Tibial artery (tissue), 4 donors: ENCODE results near the gene ACSM4.
A peak's percentile ranks its signal among the peaks of the same experiment; 100 is the strongest.

ENCODE experiments used
- DNase-seq, 2 donors: peaks; one replicate each; pipeline ENCODE4 v3.0.0-alpha.2; 2019
- H3K27ac ChIP-seq, 2 donors: fragments of 200-600 bp; sonication (generic) in 1 of 2; 1 replicate in 1 of 2; 2 replicates in 1 of 2; pipeline ENCODE4 v1.5.1; 2018 to 2019; ENCODE audit warnings: mild to moderate bottlenecking in 1 of 2
- H3K27me3 ChIP-seq, 2 donors: fragments of 200-600 bp; sonication (generic) in 1 of 2; one replicate each; pipeline versions ENCODE4 v1.5.1 to v1.6.0; 2016 to 2019
- H3K36me3 ChIP-seq, 3 donors: fragments of 200-600 bp; sonication (generic) in 2 of 3; one replicate each; pipeline ENCODE4 v1.5.1; 2016 to 2019; ENCODE audit warnings: mild to moderate bottlenecking in 2 of 3
- H3K4me1 ChIP-seq, 4 donors: fragments of 200-600 bp; sonication (generic) in 2 of 4; 1 replicate in 3 of 4; 2 replicates in 1 of 4; pipeline ENCODE4 v1.5.1; 2016 to 2019
- H3K4me3 ChIP-seq, 2 donors: fragments of 200-600 bp; sonication (generic) in 1 of 2; 1 replicate in 1 of 2; 2 replicates in 1 of 2; pipeline ENCODE4 v1.5.1; 2018 to 2019; ENCODE audit warnings: mild to moderate bottlenecking in 2 of 2
- H3K9me3 ChIP-seq, 3 donors: fragments of 200-600 bp; sonication (generic) in 1 of 3; one replicate each; pipeline ENCODE4 v1.5.1; 2016 to 2019
- CTCF ChIP-seq, 2 experiments: fragments of 200-600 bp in 1 of 2; fragments of 450-650 bp in 1 of 2; IDR thresholded peaks; one replicate each; pipeline ENCODE4 v1.5.1; 2017 to 2019; ENCODE audit warnings: antibody characterized with exemption in 2 of 2, mild to moderate bottlenecking in 1 of 2, moderate library complexity in 1 of 2
- intact Hi-C: fragments of 100-400 bp; cut with DNase I; formaldehyde crosslinking; loops from one replicate; pipeline ENCODE4 v1.15.0; 2023; ENCODE audit warnings: low total_unique reads

The ACSM4 gene

GRCh38 chr12:7374423-7375144 lies 70.7 kb downstream of the ACSM4 start:
- peak in 1 of 2 donors; percentile 40 for DNase-seq
- no peaks in the 10 kb centered on the region for H3K27me3 ChIP-seq
- H3K4me3 ChIP-seq: no peak overlapping the region
- no peak for TF ChIP-seq CTCF (IDR thresholded peaks at IDR 0.05)
- H3K27ac ChIP-seq: no peak overlapping the region
- H3K9me3 ChIP-seq: no peaks in the 10 kb centered on the region
- H3K36me3 ChIP-seq: no peaks in the 10 kb centered on the region
- intact Hi-C loops: no loop called here
- peaks cover 0 to 1% (median 0%) of the 10 kb centered on the region in 4 donors for H3K4me1 ChIP-seq

- Histone ChIP-seq H3K36me3 (no peaks in the 10 kb centered on the region), H3K4me1 (no peaks in the 10 kb centered on the region), H3K4me3 (no peak overlapping the region), H3K27me3 (no peaks in the 10 kb centered on the region), H3K27ac (no peak overlapping the region), H3K9me3 (no peaks in the 10 kb centered on the region)
- DNase-seq: no peak
- TF ChIP-seq CTCF (IDR thresholded peaks at IDR 0.05): no peak
- intact Hi-C loops: no loop called here
Measured at GRCh38 chr12:7375145-7375543, 71.3 kb downstream of the ACSM4 start.

- no peak for TF ChIP-seq CTCF (IDR thresholded peaks at IDR 0.05)
- no peak overlapping the region for H3K4me3 ChIP-seq
- no peaks in the 10 kb centered on the region for H3K36me3 ChIP-seq
- no peaks in the 10 kb centered on the region for H3K4me1 ChIP-seq
- intact Hi-C loops: no loop called here
- no peaks in the 10 kb centered on the region for H3K27me3 ChIP-seq
- no peak overlapping the region for H3K27ac ChIP-seq
- H3K9me3 ChIP-seq: no peaks in the 10 kb centered on the region
- DNase-seq: no peak
Measured at GRCh38 chr12:7376196-7376595, 72.3 kb downstream of the ACSM4 start.
